Subcutaneous adipose tissue (tissue), 4 donors: ENCODE results near the gene IGSF21. TPM values are rescaled to one million over a fixed set of nuclear protein-coding genes. Genes with fewer than 3 reads are reported as not detected.

Experiments
- total RNA-seq, 4 donors: library from RNA; depleted of rRNA; stranded (reverse); fragments of >200 nt; gene quantifications; one replicate each; pipeline ENCODE4 v1.1.0, GENCODE V29; 2016
- TF ChIP-seq, protein P1 (sequence below): fragments of 450-650 bp; IDR thresholded peaks from one replicate; pipeline ENCODE4 v1.5.1; 2016; ENCODE audit warnings: low read depth, mild to moderate bottlenecking, control low read depth, antibody characterized with exemption, moderate library complexity

IGSF21 gene
- total RNA-seq, 4 donors from 2014 or later = 0.98 to 12.6 (median 4.4) TPM; not detected in 1

DNA sequence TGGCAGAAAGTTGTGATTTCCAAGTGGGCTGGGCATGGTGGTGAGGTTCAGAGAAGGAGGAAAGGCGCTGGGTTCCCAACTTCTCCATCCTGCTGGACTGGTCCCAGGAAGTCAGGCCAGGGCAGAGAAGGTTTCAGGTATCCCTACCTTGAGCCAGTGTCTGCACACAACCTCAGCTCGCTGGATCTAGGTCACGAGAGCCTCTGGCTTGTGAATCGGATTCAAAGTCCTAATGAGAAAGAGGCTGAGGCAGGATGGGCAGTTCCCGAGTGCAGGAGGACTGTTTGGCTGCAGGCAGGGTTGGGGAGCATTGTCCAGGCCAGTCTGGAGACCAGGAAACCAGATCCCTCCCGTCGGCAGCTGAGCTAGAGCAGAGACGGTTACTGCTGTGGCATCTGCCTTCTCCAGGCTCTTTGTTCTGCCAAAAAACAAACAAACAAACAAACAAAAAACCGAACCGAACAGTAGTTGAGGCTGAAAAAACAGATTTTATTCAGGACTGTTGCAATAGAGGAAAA is 19.5 kb upstream of the IGSF21 start:
- TF ChIP-seq, protein P1, sequence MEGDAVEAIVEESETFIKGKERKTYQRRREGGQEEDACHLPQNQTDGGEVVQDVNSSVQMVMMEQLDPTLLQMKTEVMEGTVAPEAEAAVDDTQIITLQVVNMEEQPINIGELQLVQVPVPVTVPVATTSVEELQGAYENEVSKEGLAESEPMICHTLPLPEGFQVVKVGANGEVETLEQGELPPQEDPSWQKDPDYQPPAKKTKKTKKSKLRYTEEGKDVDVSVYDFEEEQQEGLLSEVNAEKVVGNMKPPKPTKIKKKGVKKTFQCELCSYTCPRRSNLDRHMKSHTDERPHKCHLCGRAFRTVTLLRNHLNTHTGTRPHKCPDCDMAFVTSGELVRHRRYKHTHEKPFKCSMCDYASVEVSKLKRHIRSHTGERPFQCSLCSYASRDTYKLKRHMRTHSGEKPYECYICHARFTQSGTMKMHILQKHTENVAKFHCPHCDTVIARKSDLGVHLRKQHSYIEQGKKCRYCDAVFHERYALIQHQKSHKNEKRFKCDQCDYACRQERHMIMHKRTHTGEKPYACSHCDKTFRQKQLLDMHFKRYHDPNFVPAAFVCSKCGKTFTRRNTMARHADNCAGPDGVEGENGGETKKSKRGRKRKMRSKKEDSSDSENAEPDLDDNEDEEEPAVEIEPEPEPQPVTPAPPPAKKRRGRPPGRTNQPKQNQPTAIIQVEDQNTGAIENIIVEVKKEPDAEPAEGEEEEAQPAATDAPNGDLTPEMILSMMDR = no peak

DNA sequence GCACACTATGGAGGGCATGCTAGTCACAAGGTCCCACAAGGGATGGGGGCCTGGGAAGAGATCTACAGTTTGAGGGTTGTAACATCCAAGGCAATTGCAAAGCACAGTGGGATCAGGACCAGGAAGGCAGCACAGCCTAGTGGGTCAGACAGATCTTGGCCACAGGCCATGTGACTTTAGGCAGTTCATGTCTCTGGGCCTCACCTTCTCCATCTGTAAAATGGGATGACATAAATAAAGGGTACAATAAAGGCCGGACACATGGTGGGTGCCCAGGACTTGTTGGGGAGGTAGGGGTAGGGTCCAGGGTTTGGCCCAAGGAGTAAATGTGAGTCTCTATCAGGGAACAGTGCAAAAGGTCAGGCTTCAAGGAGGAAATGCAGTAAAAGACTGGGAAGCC is 18.1 kb upstream of the IGSF21 start:
- TF ChIP-seq, protein P1 = no peak

DNA sequence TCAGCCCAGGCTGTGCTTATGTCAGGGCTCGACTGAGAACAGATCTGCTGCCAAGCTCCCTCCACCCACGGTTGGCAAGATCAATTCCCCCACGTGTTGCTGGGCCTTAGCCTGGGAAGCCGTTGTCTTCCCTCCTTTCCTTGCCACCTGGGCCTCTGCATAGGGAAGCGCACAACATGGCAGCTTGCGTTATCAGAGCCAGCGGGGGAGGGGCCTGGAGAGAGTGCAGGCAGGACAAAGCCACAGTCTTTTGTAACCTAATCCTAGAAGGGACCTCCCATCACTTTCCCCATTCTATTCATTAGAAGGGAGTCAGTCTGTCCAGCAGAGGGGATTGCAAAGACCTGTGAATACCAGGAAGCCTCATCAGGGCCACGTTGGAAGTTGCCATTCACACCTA is 17.0 kb upstream of the IGSF21 start:
- TF ChIP-seq, protein P1 = no peak

DNA sequence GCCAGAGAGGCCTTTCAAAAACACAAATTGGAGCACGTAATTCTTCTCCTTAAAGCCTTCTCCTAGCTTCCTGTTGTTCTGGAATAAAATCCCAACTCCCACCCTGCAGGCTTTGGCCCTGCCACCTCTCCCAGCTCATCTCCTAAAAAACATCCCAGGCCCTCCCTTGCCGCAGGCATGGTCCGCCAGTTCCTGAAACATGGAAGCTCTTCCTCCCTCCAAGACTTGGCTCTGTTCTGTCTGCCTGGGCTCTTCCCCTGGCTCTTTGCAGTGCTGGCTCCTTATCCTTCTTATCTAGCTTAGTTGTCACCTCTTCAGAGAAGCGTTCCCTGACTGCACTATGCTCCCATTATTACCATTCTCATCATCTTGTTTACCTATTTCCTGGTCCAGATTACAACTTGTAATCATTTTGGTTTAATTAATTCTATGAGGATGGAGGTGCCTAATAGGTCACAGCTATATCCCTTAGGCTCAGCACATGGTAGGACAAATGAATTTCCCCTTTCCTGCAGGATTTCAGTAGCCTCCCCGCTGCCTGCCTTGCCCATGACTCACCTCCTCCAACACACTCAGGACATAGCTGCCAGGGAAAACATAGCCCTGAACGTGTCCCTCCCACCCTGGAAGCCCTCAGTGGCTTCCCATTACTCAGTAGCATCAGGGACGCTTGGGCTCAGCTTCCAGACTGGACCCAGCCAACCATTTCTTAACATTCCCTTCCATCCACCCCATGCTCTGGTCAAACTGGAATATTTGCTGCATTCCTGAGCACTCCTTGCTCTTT is 15.7 kb upstream of the IGSF21 start:
- TF ChIP-seq, protein P1 = no peak

DNA sequence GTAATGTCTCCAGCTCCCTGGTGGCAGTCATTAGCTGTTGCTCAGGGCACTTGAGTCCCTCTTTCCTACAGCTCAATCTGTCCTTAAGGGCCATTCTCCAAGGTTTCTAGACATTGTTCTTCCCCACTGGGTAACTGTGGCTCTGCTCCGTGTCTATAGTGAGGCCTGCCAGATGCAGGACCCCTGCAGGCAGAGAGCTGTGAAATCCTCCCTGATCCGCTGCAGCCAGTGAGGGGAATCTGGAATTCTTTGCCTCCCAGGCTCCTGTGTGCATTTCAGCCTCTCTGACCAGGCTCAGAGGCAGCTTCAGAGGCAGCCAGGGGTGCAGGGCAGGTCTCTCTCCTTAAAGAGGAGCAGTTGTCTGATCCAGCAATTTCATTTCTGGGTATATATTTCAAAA is 14.4 kb upstream of the IGSF21 start:
- TF ChIP-seq, protein P1 = no peak

DNA sequence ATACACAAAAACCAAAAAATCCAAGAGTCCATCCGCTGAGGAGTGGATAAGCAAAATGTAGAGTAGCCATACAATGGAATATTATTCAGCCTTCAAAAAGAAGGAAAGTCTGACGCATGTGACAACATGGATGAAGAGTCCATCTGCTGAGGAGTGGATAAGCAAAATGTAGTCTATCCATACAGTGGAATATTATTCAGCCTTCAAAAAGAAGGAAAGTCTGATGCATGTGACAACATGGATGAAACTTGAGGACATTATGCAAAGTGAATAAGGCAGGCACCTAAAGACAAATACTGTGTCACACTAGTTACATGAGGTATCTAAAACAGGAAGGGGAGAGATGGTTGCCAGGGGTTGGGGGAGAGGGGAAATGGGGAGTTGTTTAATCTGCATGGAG is 14.0 kb upstream of the IGSF21 start:
- TF ChIP-seq, protein P1 = no peak

DNA sequence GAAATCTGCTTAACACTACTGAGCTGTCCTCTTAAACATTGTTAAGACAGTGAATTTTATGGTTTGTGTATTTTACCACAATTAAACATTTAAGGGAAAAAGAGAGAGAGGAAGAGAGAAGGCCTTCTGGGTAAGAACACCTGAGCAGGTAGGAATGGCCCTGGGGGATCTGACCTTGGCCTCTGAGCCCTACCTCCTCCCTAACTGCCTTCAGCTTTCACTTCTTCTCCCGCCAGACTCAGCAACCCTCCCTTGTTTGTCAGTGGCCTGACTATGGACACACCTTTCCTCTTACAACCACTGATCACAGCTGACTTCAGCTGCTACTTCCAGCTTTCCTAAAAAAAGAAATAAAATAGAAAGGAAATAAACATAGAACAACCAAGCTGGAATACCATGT is 13.5 kb upstream of the IGSF21 start:
- TF ChIP-seq, protein P1 = no peak
